HepG2 (cell line): ENCODE results near the gene TFDP2. TPM values are rescaled to one million over a fixed set of nuclear protein-coding genes. Genes with fewer than 3 reads are reported as not detected.

ENCODE experiments used
- ATAC-seq: fragments of 200-7000 bp; cut with Tn5 transposase; 3 replicates; pipeline ENCODE4 v1.9.1; 2020; ENCODE audit warnings: mild to moderate bottlenecking, moderate library complexity
- BruUV-seq: library from RNA; stranded (reverse); fragments of 400-500 nt; replicated peaks from 2 replicates; lab custom pipeline; 2021; lab: Mats Ljungman, UMichigan
- CTCF ChIA-PET: fragments of 300-600 bp; formaldehyde crosslinking; extraction: SDS; loops from one replicate; lab custom pipeline; 2021; ENCODE audit warnings: low total read pairs, inconsistent platforms, low intra/inter-chr PET ratio; lab: Yijun Ruan, JAX
- POLR2A ChIA-PET: fragments of 350-600 bp; sonication (Branson Sonifier 250); formaldehyde crosslinking; loops from one replicate; lab custom pipeline; 2020; ENCODE audit warnings: antibody characterized with exemption, inconsistent platforms; lab: Yijun Ruan, JAX
- DNase-seq: peaks from one replicate; pipeline ENCODE4 v3.0.0-alpha.2; 2015; ENCODE audit warnings: low spot score
- FAIRE-seq: peaks from 3 replicates; lab custom pipeline; 2011; peaks lifted over from hg19 to GRCh38; lab: Jason Lieb, UNC
- H2AFZ ChIP-seq: one replicate; pipeline ENCODE4 v1.6.1; 2011; ENCODE audit warnings: low read length, inconsistent platforms
- H3K27ac ChIP-seq: fragments of 300-600 bp; 3 replicates; pipeline ENCODE4 v1.8.0; 2011; ENCODE audit warnings: mixed run types, mild to moderate bottlenecking, mixed read lengths, low read length, inconsistent platforms; ENCODE audit not compliant: insufficient read depth; ENCODE audit errors: extremely low read length
- H3K27me3 ChIP-seq, 2 experiments: fragments of 200-600 bp in 1 of 2; 2 replicates in 1 of 2; 3 replicates in 1 of 2; pipeline versions ENCODE4 v1.6.0 to v1.8.0; 2011; ENCODE audit warnings: low read length in 2 of 2, mild to moderate bottlenecking in 2 of 2, moderate library complexity in 2 of 2, inconsistent platforms in 1 of 2; ENCODE audit not compliant: insufficient read depth in 2 of 2, control insufficient read depth in 1 of 2
- H3K36me3 ChIP-seq, 2 experiments: fragments of 200-600 bp in 1 of 2; replicated peaks in 1 of 2; 2 replicates in 1 of 2; 3 replicates in 1 of 2; pipeline versions ENCODE4 v1.5.1 to v1.8.0; 2011; ENCODE audit warnings: low read length in 2 of 2, inconsistent platforms in 1 of 2; ENCODE audit not compliant: insufficient read depth in 2 of 2, control insufficient read depth in 1 of 2
- H3K4me1 ChIP-seq: 2 replicates; pipeline ENCODE4 v1.5.1; 2012; ENCODE audit warnings: low read length, inconsistent platforms; ENCODE audit not compliant: insufficient read depth
- H3K4me2 ChIP-seq: 2 replicates; pipeline ENCODE4 v1.6.0; 2011; ENCODE audit warnings: low read depth, low read length, inconsistent platforms
- H3K4me3 ChIP-seq, 3 experiments: fragments of 200-600 bp in 1 of 3; sonication (generic), shearing (Covaris generic) in 1 of 3; replicated peaks in 1 of 3; 2 replicates each; pipeline ENCODE4 v1.5.1; 2011 to 2016; ENCODE audit warnings: low read length in 3 of 3, inconsistent platforms in 2 of 3, low read depth in 2 of 3, mild to moderate bottlenecking in 2 of 3, control low read depth in 1 of 3, mixed read lengths in 1 of 3; ENCODE audit not compliant: insufficient read depth in 1 of 3
- H3K79me2 ChIP-seq: one replicate; pipeline ENCODE4 v1.6.1; 2011; ENCODE audit warnings: low read length, inconsistent platforms; ENCODE audit not compliant: insufficient read depth
- H3K9ac ChIP-seq: 2 replicates; pipeline ENCODE4 v1.6.0; 2011; ENCODE audit warnings: mild to moderate bottlenecking, low read depth, low read length, inconsistent platforms; ENCODE audit not compliant: insufficient read depth
- H3K9me3 ChIP-seq: 2 replicates; pipeline ENCODE4 v1.5.1; 2012; ENCODE audit warnings: mild to moderate bottlenecking, low read length
- H4K20me1 ChIP-seq: 2 replicates; pipeline ENCODE4 v1.6.0; 2011; ENCODE audit warnings: inconsistent platforms, mild to moderate bottlenecking, low read length, moderate library complexity; ENCODE audit not compliant: insufficient read depth
- CREBL2 ChIP-seq: sonication (generic); formaldehyde crosslinking; IDR thresholded peaks from 2 replicates; pipeline ENCODE4 v1.8.1; 2023; ENCODE audit warnings: missing genetic modification reagents, mild to moderate bottlenecking, borderline replicate concordance
- GATAD2A ChIP-seq: IDR thresholded peaks from 2 replicates; pipeline ENCODE4 v1.6.1; 2016
- HIVEP1 ChIP-seq: sonication (generic); formaldehyde crosslinking; IDR thresholded peaks from 2 replicates; pipeline ENCODE4 v1.4.0; 2020; ENCODE audit warnings: mild to moderate bottlenecking, missing genetic modification reagents
- RARA ChIP-seq: IDR thresholded peaks from 2 replicates; pipeline ENCODE4 v1.6.1; 2016; ENCODE audit warnings: missing genetic modification reagents, missing compliant biosample characterization
- XBP1 ChIP-seq: sonication (generic); formaldehyde crosslinking; IDR thresholded peaks from 2 replicates; pipeline ENCODE4 v1.5.0; 2020; ENCODE audit warnings: missing genetic modification reagents
- ZFP37 ChIP-seq: sonication (generic); formaldehyde crosslinking; IDR thresholded peaks from 2 replicates; pipeline ENCODE4 v1.4.0; 2020; ENCODE audit warnings: missing genetic modification reagents, borderline replicate concordance
- ZMYM3 ChIP-seq: sonication (generic); formaldehyde crosslinking; IDR thresholded peaks from 2 replicates; pipeline ENCODE4 v1.5.1; 2020; ENCODE audit warnings: mild to moderate bottlenecking, missing genetic modification reagents
- ZNF12 ChIP-seq: sonication (generic); formaldehyde crosslinking; IDR thresholded peaks from 2 replicates; pipeline ENCODE4 v1.5.0; 2020; ENCODE audit warnings: missing genetic modification reagents
- WGBS: methylation state at CpG from one replicate; pipeline ENCODE4 v1.1.6; 2017; ENCODE audit warnings: low lambda C conversion rate; 5-methylcytosine and 5-hydroxymethylcytosine counted together
- in situ Hi-C: cut with HindIII; loops from 2 replicates; pipeline ENCODE4 v1.10.0; 2017; ENCODE audit warnings: low pct_unique_long_range_greater_than_20kb; ENCODE audit not compliant: extremely low pct_ligation_motif_present
- intact Hi-C: fragments of 100-400 bp; cut with micrococcal nuclease; formaldehyde crosslinking; loops from one replicate; pipeline ENCODE4 v1.10.0; 2022; ENCODE audit not compliant: unreplicated experiment
- polyA plus RNA-seq, 8 experiments: library from polyadenylated mRNA; depleted of rRNA in 3 of 8; stranded (reverse) in 7 of 8; unstranded in 1 of 8; fragments of >200 nt; fragmentation: Illumina TruSeq in 4 of 8; extraction: Trizol in 4 of 8; gene quantifications; 2 replicates each; pipeline versions ENCODE4 v1.2.1 to v1.2.3, GENCODE V29; 2011 to 2016; ENCODE audit warnings: low read depth in 4 of 8, missing spikeins in 1 of 8, mixed read lengths in 1 of 8; ENCODE audit not compliant: insufficient read depth in 1 of 8
- total RNA-seq, 5 experiments: library from RNA; depleted of rRNA; stranded (reverse); fragments of >200 nt; fragmentation: Illumina TruSeq; extraction: Trizol; gene quantifications; 2 replicates each; pipeline ENCODE4 v1.2.3, GENCODE V29; 2016; ENCODE audit warnings: low read depth in 1 of 5
- TF ChIP-seq, protein P1 (sequence below): sonication (generic); formaldehyde crosslinking; IDR thresholded peaks from 2 replicates; pipeline ENCODE4 v1.5.0; 2020; ENCODE audit warnings: missing genetic modification reagents, mild to moderate bottlenecking, borderline replicate concordance
- TF ChIP-seq, protein P2 (sequence below): sonication (generic); formaldehyde crosslinking; IDR thresholded peaks from 2 replicates; pipeline ENCODE4 v1.4.0; 2020; ENCODE audit warnings: missing genetic modification reagents, borderline replicate concordance

TFDP2 gene
- total and polyA plus RNA-seq, 2 of the 13 experiments (the other 11 are each of a cell fraction or from before 2014, with no cell fraction given), result 17.9 to 37.4 TPM

- peaks cover 32% of the 10 kb centered on the region for H3K4me1 ChIP-seq
- H3K79me2 ChIP-seq, result peaks cover 2% of the 10 kb centered on the region
- no peak overlapping the region for H3K9ac ChIP-seq
- ChIA-PET POLR2A (no interaction called here), CTCF (no interaction called here)
- H2AFZ ChIP-seq, result no peak overlapping the region
- FAIRE-seq, result no peak
- no peaks in the 10 kb centered on the region for H3K27me3 ChIP-seq
- no peak for DNase-seq
- 98% methylated on average over 4 of the region's 4 CpGs for WGBS
- ATAC-seq, result no peak
- no peak overlapping the region for H3K4me3 ChIP-seq
- no peaks in the 10 kb centered on the region for H3K36me3 ChIP-seq
- intact Hi-C loops, result no loop called here
- no peak for TF ChIP-seq GATAD2A (CRISPR knock-in tag)
- no peak for TF ChIP-seq HIVEP1 (CRISPR knock-in tag)
- no peak for TF ChIP-seq ZFP37 (CRISPR knock-in tag)
- TF ChIP-seq RARA (CRISPR knock-in tag), result no peak
- TF ChIP-seq, protein P1, sequence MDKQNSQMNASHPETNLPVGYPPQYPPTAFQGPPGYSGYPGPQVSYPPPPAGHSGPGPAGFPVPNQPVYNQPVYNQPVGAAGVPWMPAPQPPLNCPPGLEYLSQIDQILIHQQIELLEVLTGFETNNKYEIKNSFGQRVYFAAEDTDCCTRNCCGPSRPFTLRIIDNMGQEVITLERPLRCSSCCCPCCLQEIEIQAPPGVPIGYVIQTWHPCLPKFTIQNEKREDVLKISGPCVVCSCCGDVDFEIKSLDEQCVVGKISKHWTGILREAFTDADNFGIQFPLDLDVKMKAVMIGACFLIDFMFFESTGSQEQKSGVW, result no peak
- TF ChIP-seq ZMYM3 (CRISPR knock-in tag), result no peak
- TF ChIP-seq CREBL2 (CRISPR knock-in tag), result no peak
- TF ChIP-seq, protein P2, sequence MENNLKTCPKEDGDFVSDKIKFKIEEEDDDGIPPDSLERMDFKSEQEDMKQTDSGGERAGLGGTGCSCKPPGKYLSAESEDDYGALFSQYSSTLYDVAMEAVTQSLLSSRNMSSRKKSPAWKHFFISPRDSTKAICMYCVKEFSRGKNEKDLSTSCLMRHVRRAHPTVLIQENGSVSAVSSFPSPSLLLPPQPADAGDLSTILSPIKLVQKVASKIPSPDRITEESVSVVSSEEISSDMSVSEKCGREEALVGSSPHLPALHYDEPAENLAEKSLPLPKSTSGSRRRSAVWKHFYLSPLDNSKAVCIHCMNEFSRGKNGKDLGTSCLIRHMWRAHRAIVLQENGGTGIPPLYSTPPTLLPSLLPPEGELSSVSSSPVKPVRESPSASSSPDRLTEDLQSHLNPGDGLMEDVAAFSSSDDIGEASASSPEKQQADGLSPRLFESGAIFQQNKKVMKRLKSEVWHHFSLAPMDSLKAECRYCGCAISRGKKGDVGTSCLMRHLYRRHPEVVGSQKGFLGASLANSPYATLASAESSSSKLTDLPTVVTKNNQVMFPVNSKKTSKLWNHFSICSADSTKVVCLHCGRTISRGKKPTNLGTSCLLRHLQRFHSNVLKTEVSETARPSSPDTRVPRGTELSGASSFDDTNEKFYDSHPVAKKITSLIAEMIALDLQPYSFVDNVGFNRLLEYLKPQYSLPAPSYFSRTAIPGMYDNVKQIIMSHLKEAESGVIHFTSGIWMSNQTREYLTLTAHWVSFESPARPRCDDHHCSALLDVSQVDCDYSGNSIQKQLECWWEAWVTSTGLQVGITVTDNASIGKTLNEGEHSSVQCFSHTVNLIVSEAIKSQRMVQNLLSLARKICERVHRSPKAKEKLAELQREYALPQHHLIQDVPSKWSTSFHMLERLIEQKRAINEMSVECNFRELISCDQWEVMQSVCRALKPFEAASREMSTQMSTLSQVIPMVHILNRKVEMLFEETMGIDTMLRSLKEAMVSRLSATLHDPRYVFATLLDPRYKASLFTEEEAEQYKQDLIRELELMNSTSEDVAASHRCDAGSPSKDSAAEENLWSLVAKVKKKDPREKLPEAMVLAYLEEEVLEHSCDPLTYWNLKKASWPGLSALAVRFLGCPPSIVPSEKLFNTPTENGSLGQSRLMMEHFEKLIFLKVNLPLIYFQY (CRISPR knock-in tag), result no peak
- TF ChIP-seq XBP1, result no peak
- no peak for TF ChIP-seq ZNF12 (CRISPR knock-in tag)
- BruUV-seq, result no TSS peak
- in situ Hi-C loops, result no loop called here
- no peaks in the 10 kb centered on the region for H3K9me3 ChIP-seq
- H3K27ac ChIP-seq, result no peak overlapping the region
- peaks cover 10% of the 10 kb centered on the region; the same call in 1 of the 2 replicates for H4K20me1 ChIP-seq
- H3K4me2 ChIP-seq, result no peak overlapping the region
Measured at GRCh38 chr3:142115867-142116668, 33.3 kb downstream of the TFDP2 start.
